Ishikawa (cell line): ENCODE measurements around the gene RMRP.

Experiments used
- CEBPB ChIP-seq: IDR thresholded peaks from 2 replicates; pipeline ENCODE4 v1.6.1; 2012
- CREB1 ChIP-seq: IDR thresholded peaks from 2 replicates; pipeline ENCODE4 v1.6.1; 2012; ENCODE audit warnings: low read depth
- EGR1 ChIP-seq: IDR thresholded peaks from 2 replicates; pipeline ENCODE4 v1.6.1; 2012
- EP300 ChIP-seq: IDR thresholded peaks from 2 replicates; pipeline ENCODE4 v1.6.1; 2012; ENCODE audit warnings: borderline replicate concordance
- FOXM1 ChIP-seq: IDR thresholded peaks from 2 replicates; pipeline ENCODE4 v1.6.1; 2012; ENCODE audit warnings: low read depth, borderline replicate concordance
- NFIC ChIP-seq: IDR thresholded peaks from 2 replicates; pipeline ENCODE4 v1.6.1; 2012
- RAD21 ChIP-seq: IDR thresholded peaks from 2 replicates; pipeline ENCODE4 v1.6.1; 2012; ENCODE audit warnings: low read depth
- TAF1 ChIP-seq: IDR thresholded peaks from 2 replicates; pipeline ENCODE4 v1.6.1; 2012; ENCODE audit warnings: low read depth, mild to moderate bottlenecking
- TCF12 ChIP-seq: IDR thresholded peaks from 2 replicates; pipeline ENCODE4 v1.6.1; 2012; ENCODE audit warnings: low read depth
- TEAD4 ChIP-seq: IDR thresholded peaks from 2 replicates; pipeline ENCODE4 v1.6.1; 2012
- YY1 ChIP-seq: IDR thresholded peaks from 2 replicates; pipeline ENCODE4 v1.6.1; 2012; ENCODE audit warnings: low read depth
- ZBTB7A ChIP-seq: IDR thresholded peaks from 2 replicates; pipeline ENCODE4 v1.6.1; 2012; ENCODE audit warnings: low read depth
- TF ChIP-seq, protein P1 (sequence below): IDR thresholded peaks from 2 replicates; pipeline ENCODE4 v1.6.1; 2012
- TF ChIP-seq, protein P2 (sequence below): IDR thresholded peaks from 2 replicates; pipeline ENCODE4 v1.6.1; 2012; ENCODE audit warnings: low read depth, mild to moderate bottlenecking
- TF ChIP-seq, protein P3 (sequence below): IDR thresholded peaks from 2 replicates; pipeline ENCODE4 v1.6.1; 2012

Gene RMRP

DNA sequence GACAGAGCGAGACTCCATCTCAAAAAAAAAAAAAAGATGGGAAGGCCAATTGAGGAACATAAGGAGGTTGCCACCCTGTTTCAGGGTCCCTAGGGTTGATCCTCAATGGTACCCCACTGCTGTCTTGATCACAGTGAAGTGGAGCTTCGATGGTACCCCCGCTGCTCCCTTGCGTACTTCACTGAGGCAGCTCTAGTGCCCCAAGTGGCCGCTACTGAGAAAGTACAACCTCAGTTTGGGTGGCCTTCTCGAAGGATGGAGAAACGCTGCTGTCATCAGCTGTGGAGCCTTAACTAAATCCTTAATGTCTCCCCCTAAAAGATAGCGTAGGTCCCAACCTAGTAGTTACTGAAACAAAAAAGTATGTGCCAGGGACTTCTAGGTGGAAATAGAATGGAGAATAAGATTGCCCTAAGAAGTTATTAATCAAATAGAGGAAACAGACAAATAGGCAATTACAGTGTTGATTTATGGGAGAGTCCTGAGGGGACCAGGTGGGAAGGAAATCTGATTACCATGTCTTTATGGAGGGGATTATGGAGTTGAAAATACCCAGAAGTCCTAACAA, 46.5 kb downstream of the RMRP start:
- TF ChIP-seq RAD21 (peak; percentile 21; the same call in 1 of the 2 replicates), CEBPB (no peak), TEAD4 (no peak)

DNA sequence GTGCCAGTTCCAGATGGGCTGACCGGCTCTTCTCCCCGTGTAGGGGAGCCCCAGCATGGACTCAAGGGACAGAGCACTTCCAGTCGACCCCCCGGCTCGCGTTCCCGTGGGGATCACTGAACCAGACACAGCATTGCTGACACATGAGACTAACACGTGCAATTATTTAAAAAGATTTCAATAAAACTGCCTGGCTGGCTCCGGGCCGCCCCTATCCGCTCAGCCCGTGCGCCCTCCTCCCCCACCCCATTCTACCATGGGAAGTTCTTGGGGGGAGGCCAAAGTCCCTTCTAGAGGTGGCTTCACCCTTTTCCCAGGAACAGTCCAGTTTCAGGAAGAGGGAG, 48.0 kb downstream of the RMRP start:
- TF ChIP-seq FOXM1 (no peak), CEBPB (no peak), TEAD4 (no peak), TCF12 (no peak), TAF1 (no peak), CREB1 (no peak), NFIC (no peak), ZBTB7A (no peak), RAD21 (no peak), EGR1 (no peak), YY1 (no peak)
- TF ChIP-seq, protein P1, sequence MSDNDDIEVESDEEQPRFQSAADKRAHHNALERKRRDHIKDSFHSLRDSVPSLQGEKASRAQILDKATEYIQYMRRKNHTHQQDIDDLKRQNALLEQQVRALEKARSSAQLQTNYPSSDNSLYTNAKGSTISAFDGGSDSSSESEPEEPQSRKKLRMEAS, result no peak
- TF ChIP-seq, protein P2, sequence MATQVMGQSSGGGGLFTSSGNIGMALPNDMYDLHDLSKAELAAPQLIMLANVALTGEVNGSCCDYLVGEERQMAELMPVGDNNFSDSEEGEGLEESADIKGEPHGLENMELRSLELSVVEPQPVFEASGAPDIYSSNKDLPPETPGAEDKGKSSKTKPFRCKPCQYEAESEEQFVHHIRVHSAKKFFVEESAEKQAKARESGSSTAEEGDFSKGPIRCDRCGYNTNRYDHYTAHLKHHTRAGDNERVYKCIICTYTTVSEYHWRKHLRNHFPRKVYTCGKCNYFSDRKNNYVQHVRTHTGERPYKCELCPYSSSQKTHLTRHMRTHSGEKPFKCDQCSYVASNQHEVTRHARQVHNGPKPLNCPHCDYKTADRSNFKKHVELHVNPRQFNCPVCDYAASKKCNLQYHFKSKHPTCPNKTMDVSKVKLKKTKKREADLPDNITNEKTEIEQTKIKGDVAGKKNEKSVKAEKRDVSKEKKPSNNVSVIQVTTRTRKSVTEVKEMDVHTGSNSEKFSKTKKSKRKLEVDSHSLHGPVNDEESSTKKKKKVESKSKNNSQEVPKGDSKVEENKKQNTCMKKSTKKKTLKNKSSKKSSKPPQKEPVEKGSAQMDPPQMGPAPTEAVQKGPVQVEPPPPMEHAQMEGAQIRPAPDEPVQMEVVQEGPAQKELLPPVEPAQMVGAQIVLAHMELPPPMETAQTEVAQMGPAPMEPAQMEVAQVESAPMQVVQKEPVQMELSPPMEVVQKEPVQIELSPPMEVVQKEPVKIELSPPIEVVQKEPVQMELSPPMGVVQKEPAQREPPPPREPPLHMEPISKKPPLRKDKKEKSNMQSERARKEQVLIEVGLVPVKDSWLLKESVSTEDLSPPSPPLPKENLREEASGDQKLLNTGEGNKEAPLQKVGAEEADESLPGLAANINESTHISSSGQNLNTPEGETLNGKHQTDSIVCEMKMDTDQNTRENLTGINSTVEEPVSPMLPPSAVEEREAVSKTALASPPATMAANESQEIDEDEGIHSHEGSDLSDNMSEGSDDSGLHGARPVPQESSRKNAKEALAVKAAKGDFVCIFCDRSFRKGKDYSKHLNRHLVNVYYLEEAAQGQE, result no peak
- TF ChIP-seq, protein P3, sequence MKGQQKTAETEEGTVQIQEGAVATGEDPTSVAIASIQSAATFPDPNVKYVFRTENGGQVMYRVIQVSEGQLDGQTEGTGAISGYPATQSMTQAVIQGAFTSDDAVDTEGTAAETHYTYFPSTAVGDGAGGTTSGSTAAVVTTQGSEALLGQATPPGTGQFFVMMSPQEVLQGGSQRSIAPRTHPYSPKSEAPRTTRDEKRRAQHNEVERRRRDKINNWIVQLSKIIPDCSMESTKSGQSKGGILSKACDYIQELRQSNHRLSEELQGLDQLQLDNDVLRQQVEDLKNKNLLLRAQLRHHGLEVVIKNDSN, result no peak

DNA sequence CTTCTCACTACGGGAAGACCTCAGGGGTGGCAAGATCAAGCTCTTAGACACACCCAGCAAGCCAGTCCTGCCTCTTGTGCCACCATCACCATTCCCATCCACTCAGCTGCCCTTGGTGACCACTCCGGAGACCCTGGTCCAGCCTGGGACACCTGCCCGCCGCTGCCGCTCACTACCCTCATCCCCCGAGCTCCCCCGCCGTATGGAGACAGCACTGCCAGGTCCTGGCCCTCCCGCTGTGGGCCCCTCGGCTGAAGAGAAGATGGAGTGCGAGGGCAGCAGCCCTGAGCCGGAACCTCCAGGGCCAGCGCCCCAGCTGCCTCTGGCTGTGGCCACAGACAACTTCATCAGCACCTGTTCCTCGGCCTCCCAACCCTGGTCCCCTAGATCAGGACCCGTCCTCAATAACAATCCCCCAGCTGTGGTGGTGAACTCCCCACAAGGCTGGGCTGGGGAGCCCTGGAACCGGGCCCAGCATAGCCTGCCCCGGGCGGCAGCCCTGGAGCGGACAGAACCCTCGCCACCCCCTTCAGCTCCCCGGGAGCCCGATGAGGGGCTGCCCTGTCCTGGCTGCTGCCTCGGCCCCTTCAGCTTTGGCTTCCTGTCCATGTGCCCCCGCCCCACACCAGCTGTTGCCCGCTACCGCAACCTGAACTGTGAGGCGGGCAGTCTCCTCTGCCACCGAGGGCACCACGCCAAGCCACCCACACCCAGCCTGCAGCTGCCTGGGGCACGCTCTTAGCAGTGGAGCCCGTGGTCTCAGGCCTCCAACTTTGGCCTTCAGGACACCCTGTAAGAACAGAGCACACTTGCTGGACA, 48.6 kb downstream of the RMRP start:
- no peak for TF ChIP-seq EGR1
- no peak for TF ChIP-seq NFIC
- TF ChIP-seq TAF1, result no peak
- TF ChIP-seq, protein P1, result no peak
- TF ChIP-seq, protein P3, result no peak
- TF ChIP-seq YY1, result no peak
- no peak for TF ChIP-seq EP300
- no peak for TF ChIP-seq TCF12
- no peak for TF ChIP-seq ZBTB7A
- no peak for TF ChIP-seq CEBPB
- no peak for TF ChIP-seq RAD21
- TF ChIP-seq FOXM1, result no peak

DNA sequence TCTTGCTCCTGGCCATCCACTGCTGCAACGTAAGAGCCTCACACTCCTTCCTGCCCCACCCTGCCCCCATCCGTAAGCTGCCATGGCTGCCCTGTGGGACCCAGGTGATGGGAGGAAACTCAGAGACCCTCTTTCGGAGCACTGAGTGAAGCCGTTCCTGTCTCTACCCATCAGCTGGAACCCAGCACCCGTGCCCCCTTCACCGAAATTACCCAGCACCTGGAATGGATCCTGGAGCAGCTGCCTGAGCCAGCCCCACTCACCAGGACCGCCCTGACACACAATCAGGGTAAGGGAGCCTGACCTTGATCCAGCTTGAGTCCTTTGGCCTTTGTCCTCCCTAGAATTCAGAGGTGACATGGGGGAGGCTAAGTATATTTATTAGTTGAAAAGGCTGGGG, 49.6 kb downstream of the RMRP start:
- no peak for TF ChIP-seq RAD21
- TF ChIP-seq TCF12, result no peak
- TF ChIP-seq, protein P1, result no peak
- TF ChIP-seq CEBPB, result no peak
- no peak for TF ChIP-seq ZBTB7A
- no peak for TF ChIP-seq EP300
- TF ChIP-seq CREB1, result no peak
- TF ChIP-seq, protein P2, result no peak
- TF ChIP-seq, protein P3, result no peak
- TF ChIP-seq TEAD4, result no peak
- TF ChIP-seq NFIC, result no peak
- no peak for TF ChIP-seq FOXM1
- TF ChIP-seq TAF1, result no peak
- no peak for TF ChIP-seq EGR1
- TF ChIP-seq YY1, result no peak
